ENCODE measurements around the gene PCDH1. TPM values are rescaled to one million over a fixed set of nuclear protein-coding genes. Genes with fewer than 3 reads are reported as not detected.

PCDH1 gene
- total and polyA plus RNA-seq, 2 of the 13 experiments (the other 11 are each of a cell fraction or from before 2014, with no cell fraction given) = 0.11 to 0.83 TPM

DNA sequence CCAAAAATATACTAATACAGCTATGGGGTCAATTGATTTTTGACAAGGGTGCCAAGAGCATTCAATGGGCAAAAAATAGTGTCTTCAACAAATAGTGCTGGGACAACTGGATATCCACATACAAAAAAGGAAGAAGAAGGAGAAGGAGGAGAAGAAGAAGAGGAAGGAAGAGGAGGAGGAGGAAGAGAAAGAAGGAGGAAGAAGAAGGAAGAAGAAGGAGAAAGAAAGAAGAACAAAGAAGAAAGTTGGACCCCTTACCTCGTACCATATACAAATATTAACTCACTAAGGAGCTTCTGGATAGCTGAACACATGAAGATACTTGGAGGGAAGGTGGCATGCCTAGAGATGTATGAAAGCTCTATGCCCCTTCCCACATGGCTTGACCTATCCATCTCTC, 28.3 kb upstream of the PCDH1 start:
- intact Hi-C loops (cut with micrococcal nuclease; ENCODE audit: unreplicated experiment) = no loop called here
- no peaks in the 10 kb centered on the region for H3K79me2 ChIP-seq (ENCODE audit: insufficient read depth, low read length)
- in situ Hi-C loops (cut with HindIII; ENCODE audit: extremely low pct_ligation_motif_present, low pct_unique_long_range_greater_than_20kb) = no loop called here
- H3K36me3 ChIP-seq (replicated peaks in 1 of 2; ENCODE audit: control insufficient read depth in 1 of 2, insufficient read depth in 2 of 2, low read length in 2 of 2) = no peaks in the 10 kb centered on the region
- H3K4me2 ChIP-seq (ENCODE audit: low read depth, low read length) = no peak overlapping the region
- FAIRE-seq (no peak), DNase-seq (ENCODE audit: low spot score) (no peak), ATAC-seq (no peak)
- no peak overlapping the region for H3K4me3 ChIP-seq (replicated peaks in 1 of 3; ENCODE audit: insufficient read depth in 1 of 3, low read depth in 2 of 3, low read length in 3 of 3)
- no peak overlapping the region for H2AFZ ChIP-seq (ENCODE audit: low read length)
- ChIA-PET CTCF (ENCODE audit: low intra/inter-chr PET ratio, low total read pairs) (no interaction called here), POLR2A (interaction anchor here (0.9 kb wide), 1 partner anchor 18 kb away, joined by 3 read pairs; no protein-coding TSS in a partner anchor)
- H3K9ac ChIP-seq (ENCODE audit: insufficient read depth, low read depth, low read length) = no peak overlapping the region
- BruUV-seq (replicated peaks) = no TSS peak
- 0% methylated on average over 1 of the region's 1 CpG for WGBS (ENCODE audit: low lambda C conversion rate)
- H3K9me3 ChIP-seq (ENCODE audit: low read length) = no peaks in the 10 kb centered on the region
- no peaks in the 10 kb centered on the region for H3K4me1 ChIP-seq (ENCODE audit: insufficient read depth, low read length)
- 0 out of 5 replicates have a peak, but pooled peaks cover 0 to 5% of the 10 kb centered on the region in 2 experiments for H3K27me3 ChIP-seq (ENCODE audit: control insufficient read depth in 1 of 2, insufficient read depth in 2 of 2, low read length in 2 of 2)
- no peaks in the 10 kb centered on the region for H4K20me1 ChIP-seq (ENCODE audit: insufficient read depth, low read length)
- no peak overlapping the region for H3K27ac ChIP-seq (ENCODE audit: extremely low read length, insufficient read depth, low read length)
- no peak for TF ChIP-seq RXRA (CRISPR knock-in tag; IDR thresholded peaks at IDR 0.05)
- TF ChIP-seq, protein P1, sequence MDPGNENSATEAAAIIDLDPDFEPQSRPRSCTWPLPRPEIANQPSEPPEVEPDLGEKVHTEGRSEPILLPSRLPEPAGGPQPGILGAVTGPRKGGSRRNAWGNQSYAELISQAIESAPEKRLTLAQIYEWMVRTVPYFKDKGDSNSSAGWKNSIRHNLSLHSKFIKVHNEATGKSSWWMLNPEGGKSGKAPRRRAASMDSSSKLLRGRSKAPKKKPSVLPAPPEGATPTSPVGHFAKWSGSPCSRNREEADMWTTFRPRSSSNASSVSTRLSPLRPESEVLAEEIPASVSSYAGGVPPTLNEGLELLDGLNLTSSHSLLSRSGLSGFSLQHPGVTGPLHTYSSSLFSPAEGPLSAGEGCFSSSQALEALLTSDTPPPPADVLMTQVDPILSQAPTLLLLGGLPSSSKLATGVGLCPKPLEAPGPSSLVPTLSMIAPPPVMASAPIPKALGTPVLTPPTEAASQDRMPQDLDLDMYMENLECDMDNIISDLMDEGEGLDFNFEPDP (CRISPR knock-in tag; conservative IDR thresholded peaks at IDR 0.05) = no peak
- TF ChIP-seq SMYD3 (CRISPR knock-in tag; IDR thresholded peaks at IDR 0.05) = no peak
- TF ChIP-seq, protein P2, sequence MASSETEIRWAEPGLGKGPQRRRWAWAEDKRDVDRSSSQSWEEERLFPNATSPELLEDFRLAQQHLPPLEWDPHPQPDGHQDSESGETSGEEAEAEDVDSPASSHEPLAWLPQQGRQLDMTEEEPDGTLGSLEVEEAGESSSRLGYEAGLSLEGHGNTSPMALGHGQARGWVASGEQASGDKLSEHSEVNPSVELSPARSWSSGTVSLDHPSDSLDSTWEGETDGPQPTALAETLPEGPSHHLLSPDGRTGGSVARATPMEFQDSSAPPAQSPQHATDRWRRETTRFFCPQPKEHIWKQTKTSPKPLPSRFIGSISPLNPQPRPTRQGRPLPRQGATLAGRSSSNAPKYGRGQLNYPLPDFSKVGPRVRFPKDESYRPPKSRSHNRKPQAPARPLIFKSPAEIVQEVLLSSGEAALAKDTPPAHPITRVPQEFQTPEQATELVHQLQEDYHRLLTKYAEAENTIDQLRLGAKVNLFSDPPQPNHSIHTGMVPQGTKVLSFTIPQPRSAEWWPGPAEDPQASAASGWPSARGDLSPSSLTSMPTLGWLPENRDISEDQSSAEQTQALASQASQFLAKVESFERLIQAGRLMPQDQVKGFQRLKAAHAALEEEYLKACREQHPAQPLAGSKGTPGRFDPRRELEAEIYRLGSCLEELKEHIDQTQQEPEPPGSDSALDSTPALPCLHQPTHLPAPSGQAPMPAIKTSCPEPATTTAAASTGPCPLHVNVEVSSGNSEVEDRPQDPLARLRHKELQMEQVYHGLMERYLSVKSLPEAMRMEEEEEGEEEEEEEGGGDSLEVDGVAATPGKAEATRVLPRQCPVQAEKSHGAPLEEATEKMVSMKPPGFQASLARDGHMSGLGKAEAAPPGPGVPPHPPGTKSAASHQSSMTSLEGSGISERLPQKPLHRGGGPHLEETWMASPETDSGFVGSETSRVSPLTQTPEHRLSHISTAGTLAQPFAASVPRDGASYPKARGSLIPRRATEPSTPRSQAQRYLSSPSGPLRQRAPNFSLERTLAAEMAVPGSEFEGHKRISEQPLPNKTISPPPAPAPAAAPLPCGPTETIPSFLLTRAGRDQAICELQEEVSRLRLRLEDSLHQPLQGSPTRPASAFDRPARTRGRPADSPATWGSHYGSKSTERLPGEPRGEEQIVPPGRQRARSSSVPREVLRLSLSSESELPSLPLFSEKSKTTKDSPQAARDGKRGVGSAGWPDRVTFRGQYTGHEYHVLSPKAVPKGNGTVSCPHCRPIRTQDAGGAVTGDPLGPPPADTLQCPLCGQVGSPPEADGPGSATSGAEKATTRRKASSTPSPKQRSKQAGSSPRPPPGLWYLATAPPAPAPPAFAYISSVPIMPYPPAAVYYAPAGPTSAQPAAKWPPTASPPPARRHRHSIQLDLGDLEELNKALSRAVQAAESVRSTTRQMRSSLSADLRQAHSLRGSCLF (CRISPR knock-in tag; IDR thresholded peaks at IDR 0.05; ENCODE audit: borderline replicate concordance) = no peak
- TF ChIP-seq KIAA2018 (CRISPR knock-in tag; IDR thresholded peaks at IDR 0.05; ENCODE audit: borderline replicate concordance) = no peak
